Effector memory CD8-positive, alpha-beta T cell (primary cell): Measurements from ENCODE around the gene CD22.

Source experiments
- ATAC-seq: fragments of 150-1000 bp; cut with Tn5 transposase; replicated peaks from 2 replicates; pipeline ENCODE4 v1.10.0; 2021; ENCODE audit warnings: mild to moderate bottlenecking, moderate library complexity
- DNase-seq, 3 experiments: peaks; one replicate each; pipeline ENCODE4 v3.0.0; 2021
- H3K27ac Mint-ChIP-seq, 2 donors: one replicate each; pipeline ENCODE4 v1.8.0; 2022; ENCODE audit warnings: mild to moderate bottlenecking in 2 of 2, mixed read lengths in 2 of 2, moderate library complexity in 2 of 2
- H3K27me3 Mint-ChIP-seq, 2 donors: one replicate each; pipeline ENCODE4 v1.8.0; 2022; ENCODE audit warnings: mixed read lengths in 2 of 2
- H3K36me3 Mint-ChIP-seq: one replicate; pipeline ENCODE4 v1.8.0; 2022; ENCODE audit warnings: mild to moderate bottlenecking, moderate library complexity, mixed read lengths; ENCODE audit not compliant: insufficient read depth
- H3K4me1 Mint-ChIP-seq, 2 donors: one replicate each; pipeline ENCODE4 v1.8.0; 2022; ENCODE audit warnings: low read depth in 2 of 2, mixed read lengths in 2 of 2
- H3K4me3 Mint-ChIP-seq, 2 donors: one replicate each; pipeline ENCODE4 v1.8.0; 2022; ENCODE audit warnings: mild to moderate bottlenecking in 2 of 2, mixed read lengths in 2 of 2, moderate library complexity in 2 of 2
- H3K9me3 Mint-ChIP-seq, 2 donors: one replicate each; pipeline ENCODE4 v1.8.0; 2022; ENCODE audit warnings: mixed read lengths in 2 of 2

Gene CD22

DNA sequence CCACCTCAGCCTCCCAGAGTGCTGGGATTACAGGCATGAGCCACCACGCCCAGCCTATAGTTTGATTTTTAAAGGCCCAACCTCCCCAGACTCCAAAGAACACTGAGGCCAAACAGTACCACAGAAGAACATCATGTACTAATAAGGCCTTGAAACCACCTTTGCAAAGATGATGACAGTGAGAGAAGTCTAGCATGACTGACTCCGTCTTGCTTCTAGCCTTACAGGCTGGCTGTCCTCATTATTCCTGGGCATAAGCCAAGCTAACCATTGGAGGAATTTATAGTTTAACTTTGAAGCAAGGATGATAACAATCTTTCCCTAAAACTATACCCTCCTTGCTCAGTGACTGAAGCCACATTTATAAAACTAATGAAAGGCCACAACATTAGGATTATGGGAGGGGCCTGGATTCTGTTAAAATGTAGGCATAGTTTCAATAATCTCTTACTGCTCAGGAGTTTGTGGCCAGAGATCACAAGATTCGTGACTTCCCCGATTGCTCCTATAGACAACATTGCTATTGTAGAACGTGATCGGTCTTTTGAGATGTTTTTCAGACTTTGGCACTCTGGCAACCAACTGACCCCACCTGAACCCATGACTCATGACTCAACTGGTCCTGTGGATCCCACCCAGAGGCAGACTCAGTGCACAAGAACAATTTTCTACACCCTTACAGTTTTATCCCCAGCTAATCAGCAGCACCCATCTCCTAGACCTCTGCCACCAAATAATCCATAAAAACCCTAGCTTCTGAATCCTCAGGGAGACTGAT is 59.5 kb downstream of the CD22 start:
- peaks cover 0 to 12% of the 10 kb centered on the region in 2 donors for H3K27me3 Mint-ChIP-seq
- no peaks in the 10 kb centered on the region for H3K36me3 Mint-ChIP-seq
- no peak for DNase-seq
- H3K4me3 Mint-ChIP-seq = no peak overlapping the region
- no peak for ATAC-seq
- H3K27ac Mint-ChIP-seq = no peak overlapping the region
- H3K4me1 Mint-ChIP-seq = no peaks in the 10 kb centered on the region
- H3K9me3 Mint-ChIP-seq = peaks cover 0 to 2% of the 10 kb centered on the region in 2 donors

- DNase-seq (no peak), ATAC-seq (no peak)
- H3K27me3 Mint-ChIP-seq = peaks cover 0 to 8% of the 10 kb centered on the region in 2 donors
- peaks cover 0 to 2% of the 10 kb centered on the region in 2 donors for H3K9me3 Mint-ChIP-seq
- H3K4me3 Mint-ChIP-seq = no peak overlapping the region
- H3K36me3 Mint-ChIP-seq = no peaks in the 10 kb centered on the region
- no peak overlapping the region for H3K27ac Mint-ChIP-seq
- H3K4me1 Mint-ChIP-seq = no peaks in the 10 kb centered on the region
Measured at GRCh38 chr19:35389192-35389861, 60.3 kb downstream of the CD22 start.

GRCh38 chr19:35392742-35393715 is 64.0 kb downstream of the CD22 start:
- DNase-seq = no peak
- H3K27me3 Mint-ChIP-seq = no peaks in the 10 kb centered on the region
- no peaks in the 10 kb centered on the region for H3K9me3 Mint-ChIP-seq
- no peaks in the 10 kb centered on the region for H3K36me3 Mint-ChIP-seq
- no peaks in the 10 kb centered on the region for H3K4me1 Mint-ChIP-seq
- no peak for ATAC-seq
- H3K4me3 Mint-ChIP-seq = no peak overlapping the region
- no peak overlapping the region for H3K27ac Mint-ChIP-seq

GRCh38 chr19:35395382-35396199 is 66.6 kb downstream of the CD22 start:
- Mint-ChIP-seq H3K27ac (no peak overlapping the region), H3K27me3 (peaks cover 14% of the 10 kb centered on the region in 2 donors), H3K9me3 (no peaks in the 10 kb centered on the region), H3K4me3 (no peak overlapping the region), H3K36me3 (no peaks in the 10 kb centered on the region), H3K4me1 (no peaks in the 10 kb centered on the region)
- DNase-seq (no peak), ATAC-seq (no peak)

DNA sequence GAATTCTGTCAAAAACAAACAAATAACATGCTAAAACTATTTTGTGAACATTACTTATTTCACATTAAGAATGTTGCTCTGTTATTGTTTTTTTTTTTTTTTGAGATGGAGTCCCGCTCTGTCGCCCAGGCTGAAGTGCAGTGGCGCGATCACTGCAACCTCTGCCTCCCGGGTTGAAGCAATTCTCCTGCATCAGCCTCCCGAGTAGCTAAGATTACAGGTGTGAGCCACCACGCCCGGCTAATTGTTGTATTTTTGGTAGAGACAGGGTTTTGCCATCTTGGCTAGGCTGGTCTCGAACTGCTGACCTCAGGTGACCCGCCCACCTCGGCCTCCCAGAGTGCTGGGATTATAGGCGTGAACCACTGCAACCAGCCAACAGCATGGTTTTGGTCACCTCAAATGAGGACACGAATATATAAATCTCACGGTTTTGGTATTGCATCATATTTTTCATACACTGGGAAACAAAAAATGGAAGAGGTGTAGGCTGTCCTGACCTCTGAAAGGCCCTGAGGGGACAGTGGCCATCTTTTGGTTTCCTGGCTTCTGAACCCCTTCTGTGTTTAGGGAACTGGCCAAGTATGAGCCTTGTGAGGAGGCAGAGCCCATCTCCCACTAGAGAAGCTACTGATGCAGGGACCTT is 67.4 kb downstream of the CD22 start:
- Mint-ChIP-seq H3K36me3 (no peaks in the 10 kb centered on the region), H3K4me3 (no peak overlapping the region)

More for the DNA sequence above, 67.4 kb downstream of the CD22 start:
- Mint-ChIP-seq H3K4me1 (no peaks in the 10 kb centered on the region), H3K9me3 (no peaks in the 10 kb centered on the region), H3K27ac (no peak overlapping the region), H3K27me3 (peaks cover 14% of the 10 kb centered on the region in 2 donors)
- DNase-seq = no peak
- ATAC-seq = no peak
